HFF-Myc (cell line): ENCODE measurements around the gene DACH1.

Experiments
- DNase-seq: peaks from one replicate; pipeline ENCODE4 v3.0.0-alpha.2; 2011; ENCODE audit warnings: low read depth; ENCODE audit errors: extremely low read depth
- H3K4me3 ChIP-seq: replicated peaks from 2 replicates; pipeline ENCODE4 v1.5.1; 2011; ENCODE audit warnings: low read depth, mild to moderate bottlenecking, control low read depth, low read length
- CTCF ChIP-seq: IDR thresholded peaks from 2 replicates; pipeline ENCODE4 v1.5.1; 2012; ENCODE audit warnings: mild to moderate bottlenecking, low read depth, low read length, control low read depth; ENCODE audit errors: missing control alignments

Gene DACH1

DNA sequence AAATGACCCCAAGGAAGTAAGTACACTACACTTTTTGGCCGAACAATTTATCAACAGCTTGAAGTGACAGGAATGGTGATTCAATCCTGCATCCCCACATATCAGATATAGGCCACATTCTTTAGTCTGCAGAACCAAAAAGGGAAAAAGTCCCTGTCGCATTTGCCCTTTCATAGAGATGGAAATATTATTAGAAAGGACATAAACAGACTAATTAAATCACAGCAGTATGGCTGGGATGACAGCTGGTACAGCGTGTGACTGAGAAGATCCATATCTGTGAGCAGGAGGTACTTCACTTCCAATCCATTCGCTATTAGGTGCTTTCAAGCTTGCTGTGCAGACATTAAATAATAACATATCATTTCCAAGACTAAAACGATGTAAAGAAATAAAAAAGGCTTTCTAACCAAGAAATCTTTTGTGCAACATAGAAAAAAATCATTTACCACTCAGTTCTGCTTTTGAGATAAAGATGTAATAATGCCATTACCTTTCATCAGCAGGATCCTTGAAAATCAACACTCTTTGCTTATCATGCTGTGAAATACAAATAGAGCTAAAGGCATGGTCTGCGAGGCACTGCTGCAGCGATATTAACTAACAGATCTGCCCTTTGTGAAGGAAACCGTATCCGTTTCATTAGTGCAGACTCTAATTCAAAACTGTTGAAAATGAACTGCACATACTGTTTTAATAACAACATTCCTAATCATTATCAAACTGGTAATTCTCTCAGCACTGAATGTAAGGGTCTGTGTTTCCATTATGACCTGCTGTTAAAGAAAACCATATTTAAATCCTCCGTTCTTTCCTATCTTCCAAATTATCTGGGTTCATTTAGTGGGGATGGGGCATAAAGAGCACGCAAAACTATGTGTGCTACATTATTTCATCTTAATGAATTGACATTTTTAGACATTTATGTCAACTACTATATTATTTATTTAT lies 245.6 kb downstream of the DACH1 start:
- DNase-seq = no peak
- peak overlapping the region; percentile 0; the same call in 1 of the 2 replicates for H3K4me3 ChIP-seq

GRCh38 chr13:71619096-71619495 lies 247.9 kb downstream of the DACH1 start:
- no peak for DNase-seq
- TF ChIP-seq CTCF = no peak

More for the DNA sequence above, 245.6 kb downstream of the DACH1 start:
- TF ChIP-seq CTCF = no peak

GRCh38 chr13:71618159-71618558 lies 248.8 kb downstream of the DACH1 start:
- TF ChIP-seq CTCF = no peak
- no peak for DNase-seq
- no peak overlapping the region for H3K4me3 ChIP-seq

More at GRCh38 chr13:71619096-71619495, 247.9 kb downstream of the DACH1 start:
- no peak overlapping the region for H3K4me3 ChIP-seq

DNA sequence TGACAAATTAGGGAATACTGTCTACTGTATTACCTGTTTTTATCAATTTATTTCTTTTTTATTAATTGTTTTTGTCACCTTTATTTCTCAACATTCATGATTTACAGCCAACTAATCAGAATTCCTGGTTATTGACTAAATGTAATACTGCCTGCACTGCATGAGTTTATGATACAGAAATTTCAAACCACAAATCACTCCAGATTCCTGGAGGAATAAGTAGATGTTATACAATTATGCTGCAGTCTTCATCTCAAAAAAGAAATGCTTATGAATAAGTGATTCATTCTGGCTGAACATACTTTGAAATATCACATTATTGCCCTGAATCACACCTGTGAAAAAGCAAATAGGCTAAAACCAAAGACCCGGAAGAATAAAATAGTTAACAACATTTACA lies 249.7 kb downstream of the DACH1 start:
- no peak overlapping the region for H3K4me3 ChIP-seq
- TF ChIP-seq CTCF = no peak
- DNase-seq = no peak

DNA sequence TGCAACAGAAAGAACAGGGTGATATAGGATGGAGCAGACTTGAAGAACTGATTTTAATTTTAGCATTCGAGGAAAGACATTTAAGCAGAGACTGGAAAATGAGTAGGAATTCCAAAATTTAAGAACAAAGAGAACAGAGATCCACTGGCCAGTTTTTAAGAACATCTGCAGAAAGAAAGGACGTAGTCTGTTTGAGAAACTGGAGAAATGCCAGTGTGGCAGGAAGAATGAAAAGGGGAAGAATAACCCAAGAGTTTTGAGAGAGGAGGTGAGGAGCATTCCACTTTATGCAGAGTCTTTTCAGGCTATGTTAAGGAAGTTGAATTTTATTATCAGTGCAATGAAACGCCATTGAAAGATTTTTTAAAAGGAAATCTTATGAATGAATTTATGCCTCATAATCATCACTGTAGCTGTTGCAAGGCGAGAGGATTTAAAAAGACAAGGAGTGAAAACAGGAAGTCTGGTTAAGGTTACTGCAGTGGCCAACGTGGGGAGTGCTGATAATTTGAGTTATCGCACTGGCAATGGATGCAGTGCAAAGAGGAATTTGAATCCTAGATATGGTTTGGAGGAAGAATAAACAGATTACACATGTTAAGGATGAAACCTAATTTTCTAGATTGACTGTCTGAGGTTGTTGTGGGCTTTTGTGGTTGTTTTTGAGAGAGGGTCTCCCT lies 253.8 kb downstream of the DACH1 start:
- no peak overlapping the region for H3K4me3 ChIP-seq
- DNase-seq = no peak
- no peak for TF ChIP-seq CTCF

GRCh38 chr13:71611292-71611691 lies 255.7 kb downstream of the DACH1 start:
- no peak for DNase-seq
- H3K4me3 ChIP-seq = no peak overlapping the region
- no peak for TF ChIP-seq CTCF
